Stimulated activated naive B cell treated with anti-CD40 and anti-IgM and Interleukin-4, amounts not matched to agents 10 μg/mL and 1 μg/mL and 100 μg/mL, for 72 hours (primary cell): ENCODE data around the gene CSMD2.

Experiments
- ATAC-seq, 2 donors: fragments of 150-1000 bp; cut with Tn5 transposase; replicated peaks; 2 replicates each; pipeline ENCODE4 v1.10.0; 2021; ENCODE audit warnings: moderate library complexity in 1 of 2
- DNase-seq: peaks from one replicate; pipeline ENCODE4 v3.0.0; 2021
- H3K27ac Mint-ChIP-seq: one replicate; pipeline ENCODE4 v1.8.0; 2022; ENCODE audit warnings: mild to moderate bottlenecking, mixed read lengths
- H3K27me3 Mint-ChIP-seq, 2 donors: one replicate each; pipeline ENCODE4 v1.8.0; 2022; ENCODE audit warnings: mixed read lengths in 2 of 2
- H3K36me3 Mint-ChIP-seq, 2 donors: one replicate each; pipeline ENCODE4 v1.8.0; 2022; ENCODE audit warnings: mixed read lengths in 2 of 2, mild to moderate bottlenecking in 1 of 2
- H3K4me1 Mint-ChIP-seq, 2 donors: one replicate each; pipeline ENCODE4 v1.8.0; 2022; ENCODE audit warnings: mixed read lengths in 2 of 2, mild to moderate bottlenecking in 1 of 2
- H3K4me3 Mint-ChIP-seq, 2 donors: one replicate each; pipeline ENCODE4 v1.8.0; 2022; ENCODE audit warnings: mild to moderate bottlenecking in 2 of 2, mixed read lengths in 2 of 2, moderate library complexity in 1 of 2
- H3K9me3 Mint-ChIP-seq, 2 donors: one replicate each; pipeline ENCODE4 v1.8.0; 2022; ENCODE audit warnings: mixed read lengths in 2 of 2, mild to moderate bottlenecking in 1 of 2

The CSMD2 gene

GRCh38 chr1:33623811-33624210 is 541.2 kb downstream of the CSMD2 start:
- Mint-ChIP-seq H3K27ac (no peak overlapping the region), H3K4me3 (no peak overlapping the region), H3K36me3 (no peaks in the 10 kb centered on the region), H3K4me1 (no peaks in the 10 kb centered on the region), H3K27me3 (peaks cover 31 to 38% of the 10 kb centered on the region in 2 donors), H3K9me3 (peaks cover 2 to 5% of the 10 kb centered on the region in 2 donors)
- DNase-seq (no peak), ATAC-seq (no peak)

DNA sequence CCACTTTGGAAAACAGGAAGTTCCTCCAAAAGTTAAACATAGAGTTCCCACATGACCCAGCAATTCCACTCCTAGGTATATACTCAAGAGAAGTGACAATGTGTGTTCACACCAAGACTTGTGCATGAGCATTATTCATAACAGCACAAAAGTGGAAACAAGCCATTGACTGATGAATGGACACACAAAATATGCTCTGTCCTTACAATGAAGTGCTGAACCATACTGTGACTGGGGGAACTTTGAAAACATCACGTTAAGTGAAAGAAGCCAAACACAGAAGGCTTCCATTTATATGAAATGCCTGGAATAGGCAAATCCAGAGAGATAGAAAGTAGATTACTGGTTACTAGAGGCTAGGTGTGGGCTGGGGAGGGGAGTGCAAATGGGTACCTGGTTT is 542.3 kb downstream of the CSMD2 start:
- H3K36me3 Mint-ChIP-seq = no peaks in the 10 kb centered on the region
- ATAC-seq = no peak

GRCh38 chr1:33618636-33619035 is 546.4 kb downstream of the CSMD2 start:
- DNase-seq = no peak
- Mint-ChIP-seq H3K4me3 (no peak overlapping the region), H3K27me3 (peaks cover 35 to 44% of the 10 kb centered on the region in 2 donors), H3K9me3 (peaks cover 2 to 5% of the 10 kb centered on the region in 2 donors), H3K27ac (no peak overlapping the region), H3K4me1 (peaks cover 0 to 5% of the 10 kb centered on the region in 2 donors), H3K36me3 (no peaks in the 10 kb centered on the region)
- no peak for ATAC-seq

More for the DNA sequence above, 542.3 kb downstream of the CSMD2 start:
- DNase-seq = no peak
- Mint-ChIP-seq H3K4me1 (no peaks in the 10 kb centered on the region), H3K4me3 (no peak overlapping the region), H3K27ac (no peak overlapping the region), H3K9me3 (peaks cover 2 to 5% of the 10 kb centered on the region in 2 donors), H3K27me3 (peaks cover 32 to 37% of the 10 kb centered on the region in 2 donors)

DNA sequence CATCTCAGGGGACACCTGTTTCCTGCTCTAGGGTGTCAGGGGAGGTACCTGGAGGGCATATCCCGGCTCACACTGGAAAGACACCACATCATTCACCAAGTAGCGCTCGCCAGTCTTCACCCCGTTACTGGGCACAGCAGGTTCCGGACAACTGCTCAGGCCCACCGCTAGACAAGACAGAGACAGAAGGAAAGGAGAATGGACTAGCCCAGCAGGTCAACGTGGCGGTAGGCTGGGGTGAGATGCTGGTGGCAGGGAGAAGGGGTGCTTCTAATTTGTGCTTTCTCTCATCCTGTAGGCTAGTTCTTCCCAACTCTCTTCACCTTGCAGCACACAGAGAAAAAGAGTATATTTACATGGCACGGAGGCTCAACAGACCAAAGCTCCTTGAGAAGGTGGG is 547.6 kb downstream of the CSMD2 start:
- Mint-ChIP-seq H3K9me3 (peaks cover 2 to 5% of the 10 kb centered on the region in 2 donors), H3K27ac (no peak overlapping the region), H3K4me1 (peaks cover 0 to 5% of the 10 kb centered on the region in 2 donors), H3K4me3 (no peak overlapping the region), H3K27me3 (peaks cover 41 to 49% of the 10 kb centered on the region in 2 donors), H3K36me3 (no peaks in the 10 kb centered on the region)
- DNase-seq = no peak
- ATAC-seq = no peak

- Mint-ChIP-seq H3K27me3 (peaks cover 41 to 49% of the 10 kb centered on the region in 2 donors), H3K4me1 (peaks cover 0 to 5% of the 10 kb centered on the region in 2 donors), H3K4me3 (no peak overlapping the region), H3K9me3 (peaks cover 2 to 5% of the 10 kb centered on the region in 2 donors), H3K27ac (no peak overlapping the region), H3K36me3 (no peaks in the 10 kb centered on the region)
- ATAC-seq = no peak
- no peak for DNase-seq
Observed at GRCh38 chr1:33616780-33617179, 548.2 kb downstream of the CSMD2 start.

- Mint-ChIP-seq H3K27ac (no peak overlapping the region), H3K4me3 (no peak overlapping the region), H3K36me3 (no peaks in the 10 kb centered on the region), H3K27me3 (peaks cover 41 to 42% of the 10 kb centered on the region in 2 donors), H3K4me1 (peaks cover 0 to 5% of the 10 kb centered on the region in 2 donors), H3K9me3 (peaks cover 0 to 2% of the 10 kb centered on the region in 2 donors)
- no peak for ATAC-seq
- no peak for DNase-seq
Observed at GRCh38 chr1:33615546-33615945, 549.5 kb downstream of the CSMD2 start.

GRCh38 chr1:33610864-33611455 is 554.1 kb downstream of the CSMD2 start:
- ATAC-seq (no peak), DNase-seq (no peak)
- Mint-ChIP-seq H3K36me3 (no peaks in the 10 kb centered on the region), H3K27me3 (peaks cover 14 to 20% of the 10 kb centered on the region in 2 donors), H3K4me3 (no peak overlapping the region), H3K9me3 (no peaks in the 10 kb centered on the region), H3K4me1 (peaks cover 0 to 2% of the 10 kb centered on the region in 2 donors), H3K27ac (no peak overlapping the region)

DNA sequence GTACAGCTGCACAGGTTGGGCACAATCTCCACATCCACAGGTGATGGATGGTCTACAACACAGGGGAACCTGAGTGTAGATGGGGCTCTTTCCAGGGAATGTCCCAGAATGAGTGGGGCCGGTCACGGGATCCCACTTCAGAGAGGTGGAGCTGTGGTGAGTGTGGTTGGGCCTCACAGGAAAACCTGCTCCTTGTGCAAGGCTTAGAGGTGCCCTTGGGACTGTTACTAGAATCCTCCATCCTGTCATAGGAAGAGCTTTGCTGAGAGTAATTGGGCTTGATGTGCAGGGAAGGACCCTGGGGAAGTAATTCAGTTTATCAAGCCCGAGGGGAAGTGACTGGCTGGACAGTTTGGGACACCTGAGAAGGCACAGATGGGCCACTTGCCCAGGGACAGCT is 554.6 kb downstream of the CSMD2 start:
- ATAC-seq (no peak), DNase-seq (no peak)
- Mint-ChIP-seq H3K27ac (no peak overlapping the region), H3K4me1 (no peaks in the 10 kb centered on the region), H3K4me3 (no peak overlapping the region), H3K36me3 (no peaks in the 10 kb centered on the region), H3K27me3 (peaks cover 14 to 20% of the 10 kb centered on the region in 2 donors), H3K9me3 (no peaks in the 10 kb centered on the region)

DNA sequence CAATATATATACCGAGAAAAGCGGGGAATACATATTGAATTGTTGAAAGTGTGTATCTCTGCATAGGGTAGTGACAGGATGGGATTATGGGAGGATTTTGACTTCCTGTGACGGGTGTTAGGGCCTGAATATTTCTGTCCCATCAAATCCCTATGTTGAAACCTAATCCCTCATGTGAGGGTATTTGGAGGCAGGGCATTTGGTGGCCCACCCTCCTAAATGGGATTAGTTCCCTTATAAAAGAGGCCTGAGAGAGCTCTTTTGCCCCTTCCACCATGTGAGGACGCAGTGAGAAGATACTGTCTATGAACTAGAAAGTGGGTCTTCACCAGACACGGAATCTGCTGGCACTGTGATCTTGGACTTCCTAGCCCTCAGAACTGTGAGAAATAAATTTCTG is 555.3 kb downstream of the CSMD2 start:
- Mint-ChIP-seq H3K9me3 (no peaks in the 10 kb centered on the region), H3K27ac (no peak overlapping the region), H3K36me3 (no peaks in the 10 kb centered on the region), H3K27me3 (peaks cover 15 to 20% of the 10 kb centered on the region in 2 donors), H3K4me3 (no peak overlapping the region), H3K4me1 (no peaks in the 10 kb centered on the region)
- ATAC-seq = no peak
- no peak for DNase-seq

GRCh38 chr1:33608825-33609400 is 556.1 kb downstream of the CSMD2 start:
- H3K9me3 Mint-ChIP-seq = no peaks in the 10 kb centered on the region
- ATAC-seq (no peak), DNase-seq (no peak)
- no peak overlapping the region for H3K4me3 Mint-ChIP-seq
- no peaks in the 10 kb centered on the region for H3K4me1 Mint-ChIP-seq
- no peaks in the 10 kb centered on the region for H3K36me3 Mint-ChIP-seq
- peaks cover 10 to 20% of the 10 kb centered on the region in 2 donors for H3K27me3 Mint-ChIP-seq
- no peak overlapping the region for H3K27ac Mint-ChIP-seq

DNA sequence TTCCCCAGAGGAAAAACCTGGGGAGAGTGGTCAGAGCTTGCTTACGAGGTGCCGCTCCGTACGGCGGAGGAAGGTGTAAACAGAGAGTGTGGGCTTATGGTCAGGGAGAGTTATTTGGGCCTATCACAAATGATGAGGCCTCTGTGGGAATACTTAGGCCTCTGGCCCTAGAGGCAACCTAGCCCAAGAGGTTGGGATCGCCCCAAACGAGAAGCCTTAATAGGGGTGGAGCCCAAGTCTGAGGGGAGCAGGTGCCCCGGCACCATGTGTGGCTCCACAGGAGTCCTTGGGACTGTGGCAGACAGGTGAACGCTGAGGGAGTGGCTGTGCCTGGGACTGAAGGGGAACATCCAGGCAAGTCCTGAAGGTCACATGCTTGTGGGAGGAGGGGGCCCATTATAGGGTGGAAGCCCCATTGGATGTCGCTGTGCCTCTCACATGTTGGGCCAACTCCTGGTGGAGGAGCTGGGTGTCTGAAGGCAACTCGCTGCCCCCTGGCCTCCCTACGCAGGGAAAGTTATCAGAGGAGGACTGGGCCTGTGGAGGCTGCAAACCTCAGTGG is 557.5 kb downstream of the CSMD2 start:
- Mint-ChIP-seq H3K36me3 (no peaks in the 10 kb centered on the region), H3K9me3 (no peaks in the 10 kb centered on the region), H3K4me1 (no peaks in the 10 kb centered on the region), H3K27me3 (peaks cover 5 to 14% of the 10 kb centered on the region in 2 donors), H3K4me3 (no peak overlapping the region), H3K27ac (no peak overlapping the region)
- no peak for ATAC-seq
- no peak for DNase-seq

DNA sequence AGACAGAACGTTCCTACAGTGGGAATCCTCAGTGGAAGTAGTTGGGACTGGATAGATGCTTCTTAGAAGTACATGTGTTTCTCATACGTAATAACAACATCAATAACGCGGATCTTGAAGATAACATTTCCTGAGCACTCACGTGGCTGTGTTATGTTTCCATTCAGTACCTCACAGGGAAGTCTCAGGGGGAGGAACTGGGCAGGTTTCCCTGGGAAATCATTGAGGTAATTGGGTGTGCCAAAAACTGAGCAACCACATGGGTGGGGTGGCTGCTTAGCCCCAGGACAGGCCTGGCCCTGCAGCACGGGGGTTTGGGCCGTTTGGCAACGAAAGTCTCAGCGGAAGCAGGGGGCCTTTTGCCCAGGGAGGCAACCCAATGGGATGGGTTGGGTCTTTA is 558.8 kb downstream of the CSMD2 start:
- no peak for DNase-seq
- H3K9me3 Mint-ChIP-seq = no peaks in the 10 kb centered on the region
- no peaks in the 10 kb centered on the region for H3K4me1 Mint-ChIP-seq
- no peak for ATAC-seq
- H3K27ac Mint-ChIP-seq = no peak overlapping the region
- H3K27me3 Mint-ChIP-seq = peaks cover 5 to 14% of the 10 kb centered on the region in 2 donors
- H3K4me3 Mint-ChIP-seq = no peak overlapping the region
- no peaks in the 10 kb centered on the region for H3K36me3 Mint-ChIP-seq

GRCh38 chr1:33602271-33602670 is 562.8 kb downstream of the CSMD2 start:
- H3K27ac Mint-ChIP-seq = no peak overlapping the region
- H3K36me3 Mint-ChIP-seq = no peaks in the 10 kb centered on the region
- no peak overlapping the region for H3K4me3 Mint-ChIP-seq
- H3K9me3 Mint-ChIP-seq = no peaks in the 10 kb centered on the region
- ATAC-seq (no peak), DNase-seq (no peak)
- H3K27me3 Mint-ChIP-seq = peaks cover 11 to 29% of the 10 kb centered on the region in 2 donors
- no peaks in the 10 kb centered on the region for H3K4me1 Mint-ChIP-seq

- Mint-ChIP-seq H3K9me3 (no peaks in the 10 kb centered on the region), H3K4me1 (no peaks in the 10 kb centered on the region), H3K4me3 (no peak overlapping the region), H3K36me3 (no peaks in the 10 kb centered on the region), H3K27me3 (peaks cover 13 to 33% of the 10 kb centered on the region in 2 donors), H3K27ac (no peak overlapping the region)
- no peak for DNase-seq
- no peak for ATAC-seq
Observed at GRCh38 chr1:33601751-33602150, 563.3 kb downstream of the CSMD2 start.

- Mint-ChIP-seq H3K9me3 (no peaks in the 10 kb centered on the region), H3K27ac (no peak overlapping the region)
Observed at GRCh38 chr1:33599516-33600115, 565.4 kb downstream of the CSMD2 start.

More at GRCh38 chr1:33599516-33600115, 565.4 kb downstream of the CSMD2 start:
- H3K4me1 Mint-ChIP-seq = no peaks in the 10 kb centered on the region
- ATAC-seq (no peak), DNase-seq (no peak)
- peaks cover 20 to 46% of the 10 kb centered on the region in 2 donors for H3K27me3 Mint-ChIP-seq
- no peaks in the 10 kb centered on the region for H3K36me3 Mint-ChIP-seq
- no peak overlapping the region for H3K4me3 Mint-ChIP-seq
